ENCODE measurements around the gene COG8.

DNA sequence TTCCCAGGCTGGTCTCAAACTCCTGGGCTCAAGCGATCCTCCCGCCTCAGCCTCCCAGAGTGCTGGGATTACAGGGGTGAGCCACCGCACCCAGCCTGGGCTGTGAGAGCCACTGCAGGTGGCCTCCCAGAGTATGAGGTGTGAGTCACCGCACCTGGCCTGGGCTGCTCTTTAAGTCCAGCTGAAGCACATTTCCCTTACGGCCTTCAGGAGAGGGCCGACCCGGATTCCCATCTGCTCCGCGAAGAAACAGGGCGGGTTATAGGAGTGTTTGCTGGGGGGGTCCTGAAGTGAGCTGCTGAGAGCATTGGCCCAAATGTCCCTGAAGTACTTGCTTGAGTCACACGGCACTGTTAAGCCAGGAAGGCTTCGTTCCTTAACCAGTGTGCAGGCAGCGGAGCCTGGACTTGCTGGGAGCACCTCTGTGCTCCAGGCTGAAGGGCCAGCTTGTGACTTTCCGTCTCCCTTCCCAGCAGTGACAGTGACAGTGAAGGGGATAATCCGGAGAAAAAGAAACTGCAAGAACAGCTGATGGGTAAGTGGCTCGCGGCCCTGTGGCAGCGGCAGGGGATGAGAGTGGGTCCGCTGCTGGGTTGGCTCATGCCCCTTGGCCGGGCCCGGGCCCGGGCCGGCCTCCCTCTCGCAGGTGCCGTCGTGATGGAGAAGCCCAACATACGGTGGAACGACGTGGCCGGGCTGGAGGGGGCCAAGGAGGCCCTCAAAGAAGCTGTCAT, 21.0 kb downstream of the COG8 start:
- TF ChIP-seq, protein P1, sequence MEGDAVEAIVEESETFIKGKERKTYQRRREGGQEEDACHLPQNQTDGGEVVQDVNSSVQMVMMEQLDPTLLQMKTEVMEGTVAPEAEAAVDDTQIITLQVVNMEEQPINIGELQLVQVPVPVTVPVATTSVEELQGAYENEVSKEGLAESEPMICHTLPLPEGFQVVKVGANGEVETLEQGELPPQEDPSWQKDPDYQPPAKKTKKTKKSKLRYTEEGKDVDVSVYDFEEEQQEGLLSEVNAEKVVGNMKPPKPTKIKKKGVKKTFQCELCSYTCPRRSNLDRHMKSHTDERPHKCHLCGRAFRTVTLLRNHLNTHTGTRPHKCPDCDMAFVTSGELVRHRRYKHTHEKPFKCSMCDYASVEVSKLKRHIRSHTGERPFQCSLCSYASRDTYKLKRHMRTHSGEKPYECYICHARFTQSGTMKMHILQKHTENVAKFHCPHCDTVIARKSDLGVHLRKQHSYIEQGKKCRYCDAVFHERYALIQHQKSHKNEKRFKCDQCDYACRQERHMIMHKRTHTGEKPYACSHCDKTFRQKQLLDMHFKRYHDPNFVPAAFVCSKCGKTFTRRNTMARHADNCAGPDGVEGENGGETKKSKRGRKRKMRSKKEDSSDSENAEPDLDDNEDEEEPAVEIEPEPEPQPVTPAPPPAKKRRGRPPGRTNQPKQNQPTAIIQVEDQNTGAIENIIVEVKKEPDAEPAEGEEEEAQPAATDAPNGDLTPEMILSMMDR (IDR thresholded peaks at IDR 0.05), result no peak
- no peak for TF ChIP-seq POLR2A (IDR thresholded peaks at IDR 0.05)
